ENCODE data around the gene DHRSX.
"Not testable (repeated sequence)": the region's sequence is repeated elsewhere in the genome, so short reads cannot be mapped to it uniquely, and the experiment has no call there.

DNA sequence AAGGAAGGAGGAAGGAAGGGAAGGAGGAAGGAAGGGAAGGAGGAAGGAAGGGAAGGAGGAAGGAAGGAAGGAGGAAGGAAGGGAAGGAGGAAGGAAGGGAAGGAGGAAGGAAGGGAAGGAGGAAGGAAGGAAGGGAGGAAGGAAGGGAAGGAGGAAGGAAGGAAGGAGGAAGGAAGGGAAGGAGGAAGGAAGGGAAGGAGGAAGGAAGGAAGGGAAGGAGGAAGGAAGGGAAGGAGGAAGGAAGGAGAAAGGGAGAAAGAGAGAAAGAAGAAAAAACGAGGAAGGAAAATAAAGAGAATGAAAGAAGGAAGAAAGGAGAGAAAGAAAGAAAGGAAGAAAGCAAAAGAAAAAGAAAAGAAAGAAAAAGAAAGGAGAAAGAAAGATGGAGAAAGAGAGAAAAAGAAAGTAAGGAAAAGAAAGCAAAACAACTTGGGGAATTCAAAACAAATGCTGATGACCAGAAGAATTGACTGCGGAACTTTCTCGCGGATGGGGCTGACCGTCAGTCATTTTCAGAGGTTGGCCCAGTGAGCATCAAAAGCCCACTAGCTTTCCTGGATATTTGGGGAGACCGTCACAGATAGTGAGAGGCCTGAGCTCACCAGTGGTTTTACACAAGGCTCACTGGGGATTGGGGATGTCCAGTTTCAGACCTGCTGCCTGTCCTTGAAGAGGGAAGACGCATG, 286.5 kb downstream of the DHRSX start:
- TF ChIP-seq, protein P1, sequence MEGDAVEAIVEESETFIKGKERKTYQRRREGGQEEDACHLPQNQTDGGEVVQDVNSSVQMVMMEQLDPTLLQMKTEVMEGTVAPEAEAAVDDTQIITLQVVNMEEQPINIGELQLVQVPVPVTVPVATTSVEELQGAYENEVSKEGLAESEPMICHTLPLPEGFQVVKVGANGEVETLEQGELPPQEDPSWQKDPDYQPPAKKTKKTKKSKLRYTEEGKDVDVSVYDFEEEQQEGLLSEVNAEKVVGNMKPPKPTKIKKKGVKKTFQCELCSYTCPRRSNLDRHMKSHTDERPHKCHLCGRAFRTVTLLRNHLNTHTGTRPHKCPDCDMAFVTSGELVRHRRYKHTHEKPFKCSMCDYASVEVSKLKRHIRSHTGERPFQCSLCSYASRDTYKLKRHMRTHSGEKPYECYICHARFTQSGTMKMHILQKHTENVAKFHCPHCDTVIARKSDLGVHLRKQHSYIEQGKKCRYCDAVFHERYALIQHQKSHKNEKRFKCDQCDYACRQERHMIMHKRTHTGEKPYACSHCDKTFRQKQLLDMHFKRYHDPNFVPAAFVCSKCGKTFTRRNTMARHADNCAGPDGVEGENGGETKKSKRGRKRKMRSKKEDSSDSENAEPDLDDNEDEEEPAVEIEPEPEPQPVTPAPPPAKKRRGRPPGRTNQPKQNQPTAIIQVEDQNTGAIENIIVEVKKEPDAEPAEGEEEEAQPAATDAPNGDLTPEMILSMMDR (IDR thresholded peaks at IDR 0.05): not testable (repeated sequence)
- TF ChIP-seq POLR2A (IDR thresholded peaks at IDR 0.05): not testable (repeated sequence)

All from testis (tissue), 2 donors.